GM21737 (cell line): Measurements from ENCODE around the gene GJA9.

ENCODE experiments used
- ATAC-seq: cut with Tn5 transposase; IDR thresholded peaks from one replicate; pipeline ENCODE4 v1.9.1; 2021; ENCODE audit warnings: mild to moderate bottlenecking, moderate library complexity; ENCODE audit not compliant: unreplicated experiment

Gene GJA9

DNA sequence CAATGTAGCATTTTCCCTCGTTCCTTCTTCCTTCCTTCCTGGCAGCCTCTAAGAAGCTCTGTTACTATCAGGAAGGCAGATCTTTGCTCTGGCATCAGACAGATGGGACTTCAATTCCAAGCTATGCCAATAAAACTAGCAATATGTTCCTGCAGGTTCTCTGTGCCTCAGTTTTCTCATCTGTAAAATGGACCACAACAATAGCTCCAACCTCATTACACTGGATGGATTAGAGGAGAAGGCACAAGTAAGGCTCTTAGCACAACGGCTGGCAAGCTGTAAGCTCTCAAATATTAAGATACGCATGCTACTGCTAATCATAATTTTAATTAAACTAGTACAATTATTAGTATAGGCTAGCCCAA lies 49.0 kb downstream of the GJA9 start:
- ATAC-seq, result no peak

DNA sequence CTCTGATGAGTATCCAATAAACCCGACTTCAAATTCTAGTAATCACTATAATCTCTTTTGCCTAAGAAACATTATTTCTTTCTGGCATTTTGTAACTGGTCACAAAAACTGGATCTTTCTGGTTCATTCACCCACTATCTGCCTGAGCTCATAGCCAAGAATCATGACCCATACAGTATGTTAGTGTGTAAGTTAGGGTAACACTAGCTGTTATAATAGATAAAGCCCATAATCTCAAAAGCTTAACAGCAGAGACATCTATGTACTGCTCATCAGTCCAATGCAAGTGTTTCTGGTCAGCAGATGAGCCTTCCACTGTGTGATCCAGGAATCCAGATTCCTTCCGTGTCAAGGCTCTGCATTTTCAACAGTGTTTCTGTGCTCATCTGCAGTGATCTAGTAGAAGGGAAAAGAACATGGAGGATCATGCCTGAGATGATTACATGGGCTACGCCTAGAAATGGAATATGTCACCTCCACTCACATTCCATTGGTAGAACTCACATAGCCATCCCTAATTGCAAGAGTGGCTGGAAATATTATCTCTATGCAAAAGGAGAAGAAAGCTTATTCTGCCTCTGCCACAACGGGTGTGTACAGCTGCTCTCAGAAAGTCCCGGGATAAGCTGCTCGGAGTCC lies 49.5 kb downstream of the GJA9 start:
- no peak for ATAC-seq

DNA sequence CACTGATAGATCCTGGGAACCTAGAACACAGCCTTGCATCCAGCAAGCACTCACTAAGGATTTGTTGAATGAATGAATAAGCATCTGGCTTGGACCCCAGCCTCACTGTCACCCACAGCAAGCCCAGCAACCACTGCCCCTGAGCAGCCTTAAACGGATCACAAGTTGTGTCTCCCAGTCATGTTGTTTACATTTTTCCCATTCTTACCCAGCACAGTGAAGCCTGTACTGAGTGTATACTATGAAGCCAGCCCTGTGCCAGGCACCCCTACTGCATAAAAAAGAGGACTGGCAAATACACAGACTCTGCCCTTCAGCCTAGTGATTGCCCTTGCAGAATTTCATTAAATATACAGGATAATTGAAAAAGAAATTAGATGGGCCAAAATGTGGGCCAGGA lies 52.0 kb downstream of the GJA9 start:
- ATAC-seq, result no peak

DNA sequence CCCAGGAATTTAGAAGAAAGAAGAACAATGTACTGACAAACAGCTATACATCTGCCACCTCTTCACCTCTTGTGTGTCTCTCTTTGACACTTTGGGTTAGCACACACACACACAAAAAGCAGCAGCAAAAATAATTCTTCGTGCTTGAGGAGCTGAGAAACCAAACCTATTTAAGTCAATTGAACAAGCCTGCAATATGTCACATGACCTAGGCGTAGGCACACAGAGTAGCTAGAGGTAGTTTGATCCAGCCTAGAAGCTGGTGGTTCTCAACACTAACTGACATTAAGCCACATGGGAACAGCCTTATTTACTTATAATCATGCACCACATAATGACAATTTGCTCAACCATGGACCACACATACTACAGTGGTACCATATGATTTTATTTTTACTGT lies 54.1 kb downstream of the GJA9 start:
- no peak for ATAC-seq

DNA sequence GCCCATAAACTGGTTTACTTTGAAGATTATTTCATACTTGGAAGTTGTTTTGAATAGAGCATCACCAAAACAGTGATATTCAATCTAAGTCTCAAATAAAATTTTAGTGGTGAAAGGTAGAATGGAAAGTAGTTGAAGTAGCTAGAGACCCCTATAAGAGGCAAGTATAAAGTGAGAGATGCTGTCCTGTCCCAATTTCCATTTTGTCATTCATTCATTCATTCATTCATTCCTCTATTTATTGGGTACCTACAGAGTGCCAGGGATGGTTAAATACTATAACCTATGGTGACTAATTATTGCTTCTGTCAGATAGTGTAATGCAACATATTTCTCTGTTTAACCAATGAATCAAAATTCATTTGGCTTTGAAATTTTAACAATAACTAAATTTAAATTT lies 54.5 kb downstream of the GJA9 start:
- no peak for ATAC-seq

DNA sequence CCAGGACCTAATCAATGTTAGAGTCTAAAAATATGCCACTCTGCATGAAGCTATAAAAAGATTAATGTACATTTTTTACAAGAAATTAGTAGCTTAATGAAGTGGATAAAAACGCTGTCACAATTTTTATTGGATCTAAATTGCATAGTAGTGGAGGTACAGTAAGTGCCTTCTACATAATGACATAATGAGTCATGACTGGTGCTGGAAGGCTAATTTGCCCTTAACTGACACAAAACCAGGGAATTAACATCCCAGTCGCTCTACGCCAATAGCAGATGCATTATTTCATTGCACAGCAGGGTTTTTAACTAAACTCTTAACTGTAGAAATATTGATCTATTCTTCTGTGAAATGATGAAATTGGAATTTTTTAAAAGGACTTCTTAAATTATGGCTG lies 55.1 kb downstream of the GJA9 start:
- no peak for ATAC-seq
